ENCODE data around the gene TCF4.

TCF4 gene

DNA sequence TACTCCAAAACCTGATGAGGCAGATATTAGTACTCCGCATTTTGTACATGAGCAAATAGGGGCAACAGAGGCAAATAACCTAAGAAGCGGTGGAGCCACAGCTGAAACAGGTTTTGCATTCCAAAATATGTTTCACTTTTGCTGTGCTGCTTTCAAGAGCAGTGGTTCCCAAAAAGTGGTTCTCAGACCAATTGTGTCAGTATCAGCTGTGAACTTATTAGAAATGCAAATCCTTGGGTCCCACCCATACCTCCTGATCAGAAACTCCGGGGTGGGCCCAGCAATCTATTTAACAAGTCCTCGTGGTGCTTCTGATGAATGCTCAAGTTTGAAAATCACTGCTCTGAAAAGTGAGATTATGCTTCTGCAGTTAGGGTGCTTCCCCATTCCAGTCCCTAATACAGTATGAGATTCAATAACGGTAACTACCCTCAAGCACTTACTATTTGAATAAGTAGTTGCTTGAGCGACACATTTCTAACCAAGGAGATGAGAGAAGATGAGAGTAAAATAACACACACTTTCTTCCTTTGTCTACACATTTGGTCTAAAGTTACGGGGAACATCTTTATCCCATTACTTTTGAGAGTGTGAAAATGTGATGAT, 17.8 kb upstream of the TCF4 start:
- ChIA-PET POLR2A (no interaction called here), CTCF (no interaction called here)
- TF ChIP-seq, protein P1, sequence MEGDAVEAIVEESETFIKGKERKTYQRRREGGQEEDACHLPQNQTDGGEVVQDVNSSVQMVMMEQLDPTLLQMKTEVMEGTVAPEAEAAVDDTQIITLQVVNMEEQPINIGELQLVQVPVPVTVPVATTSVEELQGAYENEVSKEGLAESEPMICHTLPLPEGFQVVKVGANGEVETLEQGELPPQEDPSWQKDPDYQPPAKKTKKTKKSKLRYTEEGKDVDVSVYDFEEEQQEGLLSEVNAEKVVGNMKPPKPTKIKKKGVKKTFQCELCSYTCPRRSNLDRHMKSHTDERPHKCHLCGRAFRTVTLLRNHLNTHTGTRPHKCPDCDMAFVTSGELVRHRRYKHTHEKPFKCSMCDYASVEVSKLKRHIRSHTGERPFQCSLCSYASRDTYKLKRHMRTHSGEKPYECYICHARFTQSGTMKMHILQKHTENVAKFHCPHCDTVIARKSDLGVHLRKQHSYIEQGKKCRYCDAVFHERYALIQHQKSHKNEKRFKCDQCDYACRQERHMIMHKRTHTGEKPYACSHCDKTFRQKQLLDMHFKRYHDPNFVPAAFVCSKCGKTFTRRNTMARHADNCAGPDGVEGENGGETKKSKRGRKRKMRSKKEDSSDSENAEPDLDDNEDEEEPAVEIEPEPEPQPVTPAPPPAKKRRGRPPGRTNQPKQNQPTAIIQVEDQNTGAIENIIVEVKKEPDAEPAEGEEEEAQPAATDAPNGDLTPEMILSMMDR (IDR thresholded peaks at IDR 0.05; ENCODE audit: control extremely low read depth, extremely low read depth, low read depth, missing control alignments), result no peak
- DNase-seq (ENCODE audit: extremely low spot score), result no peak

DNA sequence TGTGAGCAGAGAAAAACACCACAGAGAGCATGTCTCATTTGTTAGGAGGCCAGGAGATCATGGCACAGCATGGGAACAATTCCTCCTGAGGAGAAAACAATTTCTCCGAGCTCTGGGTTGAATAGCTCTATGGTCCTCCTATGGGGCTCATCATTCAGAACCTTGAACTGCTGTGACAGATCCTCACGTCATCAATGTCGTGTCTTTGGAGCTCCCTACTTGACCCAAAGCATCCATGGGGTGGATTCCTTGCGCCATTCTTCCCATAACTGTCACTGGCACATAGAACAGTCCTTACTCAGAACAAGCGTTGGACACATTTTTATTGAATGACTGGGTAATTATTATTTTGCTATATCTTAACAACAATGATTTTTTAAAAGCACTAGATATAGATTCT, 15.8 kb upstream of the TCF4 start:
- DNase-seq (ENCODE audit: extremely low spot score), result no peak
- POLR2A ChIA-PET, result no interaction called here
- CTCF ChIA-PET, result no interaction called here
- TF ChIP-seq, protein P1 (IDR thresholded peaks at IDR 0.05; ENCODE audit: control extremely low read depth, extremely low read depth, low read depth, missing control alignments), result no peak

DNA sequence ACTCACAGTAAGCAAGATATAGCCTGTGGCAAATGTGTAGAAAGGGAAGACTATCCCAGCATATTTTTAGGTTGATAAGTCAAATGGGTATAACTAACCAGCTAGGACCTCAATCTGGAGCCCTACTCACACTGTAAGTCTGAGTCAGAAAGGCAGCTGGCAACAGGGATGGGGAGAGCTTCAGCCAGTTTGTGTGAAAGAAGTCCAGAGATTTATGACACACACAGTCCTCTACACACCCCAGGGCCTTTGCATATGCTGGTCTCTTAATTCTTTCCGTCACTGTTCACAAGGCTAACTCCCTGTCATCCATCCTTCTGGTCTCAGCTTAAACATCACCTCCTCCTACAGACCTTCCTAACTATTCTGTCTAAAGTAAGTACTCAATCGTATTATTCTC, 5.9 kb upstream of the TCF4 start:
- DNase-seq (ENCODE audit: extremely low spot score), result no peak
- ChIA-PET CTCF (interaction anchor here (0.9 kb wide), 1 partner anchor 13 kb away, joined by 4 read pairs; no protein-coding TSS in a partner anchor), POLR2A (no interaction called here)
- TF ChIP-seq, protein P1 (IDR thresholded peaks at IDR 0.05; ENCODE audit: control extremely low read depth, extremely low read depth, low read depth, missing control alignments), result no peak

DNA sequence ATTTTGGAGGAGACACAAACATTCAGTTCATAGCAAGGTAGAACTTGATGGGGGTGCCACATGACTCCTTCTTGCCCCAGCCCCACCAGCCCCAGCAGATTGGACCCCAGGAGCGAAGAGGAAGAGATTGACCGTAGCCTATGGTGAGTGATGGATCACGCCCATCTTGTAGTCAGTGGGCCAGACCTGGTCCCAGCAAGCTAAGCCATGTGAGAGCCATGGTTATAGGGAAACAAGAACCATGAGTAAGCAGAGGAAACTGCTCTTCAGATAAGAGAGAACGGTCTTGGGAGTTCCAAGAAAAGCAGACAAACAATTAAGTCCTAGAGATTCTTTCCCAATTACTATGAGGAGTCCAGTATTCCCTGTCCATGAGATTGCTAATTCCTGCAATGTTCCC, 4.6 kb upstream of the TCF4 start:
- ChIA-PET POLR2A (no interaction called here), CTCF (no interaction called here)
- TF ChIP-seq, protein P1 (IDR thresholded peaks at IDR 0.05; ENCODE audit: control extremely low read depth, extremely low read depth, low read depth, missing control alignments), result no peak
- DNase-seq (ENCODE audit: extremely low spot score), result no peak

DNA sequence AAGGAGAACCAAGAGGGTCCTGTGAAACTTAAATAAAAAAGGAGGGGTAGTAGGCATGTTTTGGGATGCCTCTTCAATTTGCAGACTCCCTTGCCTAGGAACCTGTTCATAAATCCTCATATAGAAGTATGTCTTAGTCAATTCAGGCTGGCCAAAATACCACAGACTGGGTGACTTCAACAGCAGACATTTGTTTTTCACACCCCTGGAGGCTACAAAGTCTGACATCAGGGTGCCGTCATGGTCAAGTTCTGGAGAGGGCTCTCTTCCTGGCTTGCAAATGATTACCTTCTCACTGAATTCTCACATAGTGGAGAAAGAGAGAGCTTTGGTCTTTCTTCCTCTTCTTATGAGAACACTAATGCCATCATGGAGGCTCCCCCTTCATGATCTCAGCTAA, 4.1 kb upstream of the TCF4 start:
- TF ChIP-seq, protein P1 (IDR thresholded peaks at IDR 0.05; ENCODE audit: control extremely low read depth, extremely low read depth, low read depth, missing control alignments), result no peak
- CTCF ChIA-PET, result no interaction called here
- DNase-seq (ENCODE audit: extremely low spot score), result no peak

DNA sequence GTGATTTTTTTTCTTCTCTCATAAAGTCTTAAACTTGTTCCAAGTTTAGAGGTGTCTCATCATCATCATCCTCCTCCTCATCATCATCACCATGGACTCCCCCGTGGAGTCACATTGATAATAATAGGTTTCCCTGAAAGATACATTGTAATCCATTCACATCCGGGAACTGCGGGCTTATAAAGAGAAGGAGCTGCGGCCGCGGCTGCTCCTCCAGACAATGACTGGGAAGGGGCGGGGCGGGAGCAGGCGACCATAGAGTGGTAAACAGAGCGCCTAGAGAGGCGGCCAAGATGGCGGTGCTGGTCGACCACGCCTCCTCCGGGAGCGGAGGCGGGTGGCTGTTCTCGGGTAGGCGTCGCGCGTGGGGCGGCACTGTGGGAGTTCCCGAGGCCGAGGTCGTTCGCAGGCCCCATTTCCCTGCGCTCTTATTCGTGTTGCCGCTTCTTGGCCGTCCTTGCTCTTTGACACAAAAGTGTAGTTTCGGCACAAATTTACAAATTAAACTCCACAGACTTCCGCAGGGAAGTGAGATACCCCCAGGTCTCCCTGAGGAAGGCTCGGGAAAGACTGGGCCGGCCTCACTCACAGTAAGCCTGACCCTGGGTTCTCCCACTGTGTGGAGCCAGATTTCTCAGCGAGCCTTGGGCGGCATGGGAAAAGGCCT, 1.8 kb upstream of the TCF4 start:
- TF ChIP-seq, protein P1 (IDR thresholded peaks at IDR 0.05; ENCODE audit: control extremely low read depth, extremely low read depth, low read depth, missing control alignments), result no peak

More for the DNA sequence above, 4.1 kb upstream of the TCF4 start:
- POLR2A ChIA-PET, result no interaction called here

More for the DNA sequence above, 1.8 kb upstream of the TCF4 start:
- ChIA-PET CTCF (no interaction called here), POLR2A (no interaction called here)
- DNase-seq (ENCODE audit: extremely low spot score), result peak; percentile 57
